Endothelial cell of umbilical vein (primary cell): ENCODE results near the gene UBC. TPM values are rescaled to one million over a fixed set of nuclear protein-coding genes. Genes with fewer than 3 reads are reported as not detected.

Experiments
- BruUV-seq: library from RNA; stranded (reverse); fragments of 400-500 nt; replicated peaks from 2 replicates; lab custom pipeline; 2021; lab: Mats Ljungman, UMichigan
- CTCF ChIA-PET: fragments of 300-600, 350-600 bp; sonication (Branson Sonifier 250); formaldehyde crosslinking; loops from one replicate; lab custom pipeline; 2021; ENCODE audit warnings: antibody characterized with exemption, inconsistent platforms; lab: Charles Lee
- POLR2A ChIA-PET: fragments of 300-600, 350-600 bp; sonication (Branson Sonifier 250); formaldehyde crosslinking; loops from one replicate; lab custom pipeline; 2021; ENCODE audit warnings: antibody characterized with exemption, inconsistent platforms; lab: Charles Lee
- DNase-seq: peaks from one replicate; pipeline ENCODE4 v3.0.0-alpha.2; 2011; ENCODE audit warnings: low read depth, low spot score
- FAIRE-seq: peaks from 2 replicates; lab custom pipeline; 2011; peaks lifted over from hg19 to GRCh38; lab: Jason Lieb, UNC
- H2AFZ ChIP-seq: 2 replicates; pipeline ENCODE4 v1.6.0; 2012; ENCODE audit warnings: low read depth, low read length, control low read depth, inconsistent platforms
- H3K27ac ChIP-seq: 2 replicates; pipeline ENCODE4 v1.5.1; 2011; ENCODE audit warnings: low read depth, mild to moderate bottlenecking, control low read depth, low read length, moderate library complexity; ENCODE audit not compliant: insufficient read depth
- H3K27me3 ChIP-seq, 2 experiments: 2 replicates each; pipeline versions ENCODE4 v1.6.0 to v1.6.1; 2011; ENCODE audit warnings: low read length in 2 of 2, mixed read lengths in 1 of 2; ENCODE audit not compliant: control insufficient read depth in 2 of 2, insufficient read depth in 2 of 2
- H3K36me3 ChIP-seq, 2 experiments: 2 replicates in 1 of 2; 3 replicates in 1 of 2; pipeline ENCODE4 v1.5.1; 2011; ENCODE audit warnings: low read length in 2 of 2, mild to moderate bottlenecking in 1 of 2, moderate library complexity in 1 of 2; ENCODE audit not compliant: control insufficient read depth in 2 of 2, insufficient read depth in 2 of 2; ENCODE audit errors: extremely low read depth in 1 of 2
- H3K4me1 ChIP-seq: 3 replicates; pipeline ENCODE4 v1.5.1; 2011; ENCODE audit warnings: mild to moderate bottlenecking, low read length; ENCODE audit not compliant: control insufficient read depth, insufficient read depth; ENCODE audit errors: extremely low read depth
- H3K4me2 ChIP-seq: 2 replicates; pipeline ENCODE4 v1.6.1; 2011; ENCODE audit warnings: low read length, control low read depth, mixed read lengths; ENCODE audit not compliant: insufficient read depth
- H3K4me3 ChIP-seq, 3 experiments: fragments of 200-600 bp in 1 of 3; sonication (generic), shearing (Covaris generic) in 1 of 3; replicated peaks in 1 of 3; 2 replicates each; pipeline ENCODE4 v1.5.1; 2011 to 2016; ENCODE audit warnings: control low read depth in 3 of 3, low read length in 3 of 3, mild to moderate bottlenecking in 2 of 3, inconsistent platforms in 1 of 3, low read depth in 1 of 3, moderate library complexity in 1 of 3; ENCODE audit not compliant: insufficient read depth in 1 of 3
- H3K79me2 ChIP-seq: 2 replicates; pipeline ENCODE4 v1.6.0; 2012; ENCODE audit warnings: low read length, inconsistent platforms; ENCODE audit not compliant: control insufficient read depth, insufficient read depth
- H3K9ac ChIP-seq: replicated peaks from 2 replicates; pipeline ENCODE3; 2011; ENCODE audit warnings: low read length, control low read depth; ENCODE audit not compliant: insufficient read depth; ENCODE audit errors: extremely low read depth
- H3K9me1 ChIP-seq: replicated peaks from 3 replicates; pipeline ENCODE4 v1.6.0; 2011; ENCODE audit warnings: mild to moderate bottlenecking, low read length; ENCODE audit not compliant: control insufficient read depth, insufficient read depth; ENCODE audit errors: extremely low read depth
- H3K9me3 ChIP-seq: replicated peaks from 2 replicates; pipeline ENCODE4 v1.5.1; 2012; ENCODE audit warnings: low read length, inconsistent platforms; ENCODE audit not compliant: control insufficient read depth, insufficient read depth
- H4K20me1 ChIP-seq: replicated peaks from 2 replicates; pipeline ENCODE3; 2011; ENCODE audit warnings: mild to moderate bottlenecking, low read length; ENCODE audit not compliant: control insufficient read depth, insufficient read depth; ENCODE audit errors: extremely low read depth
- CTCF ChIP-seq, 2 donors: IDR thresholded peaks; 1 replicate in 1 of 2; 2 replicates in 1 of 2; pipeline ENCODE4 v1.5.1; 2011; ENCODE audit warnings: low read length in 2 of 2, mild to moderate bottlenecking in 2 of 2, moderate library complexity in 2 of 2, control low read depth in 1 of 2, inconsistent platforms in 1 of 2, low read depth in 1 of 2; ENCODE audit not compliant: insufficient read depth in 1 of 2; ENCODE audit errors: extremely low read depth in 1 of 2
- EZH2 ChIP-seq: IDR thresholded peaks from 2 replicates; pipeline ENCODE4 v1.6.1; 2012; ENCODE audit warnings: borderline replicate concordance, low read depth, mild to moderate bottlenecking, moderate library complexity, low read length, inconsistent platforms; ENCODE audit not compliant: severe bottlenecking
- FOS ChIP-seq: IDR thresholded peaks from 2 replicates; pipeline ENCODE4 v1.6.1; 2011; ENCODE audit warnings: mild to moderate bottlenecking, low read length, moderate library complexity, borderline replicate concordance; ENCODE audit not compliant: insufficient read depth
- GATA2 ChIP-seq: IDR thresholded peaks from 2 replicates; pipeline ENCODE4 v1.7.0; 2011; ENCODE audit warnings: low read depth, mild to moderate bottlenecking, moderate library complexity, mixed read lengths, low read length; ENCODE audit not compliant: insufficient read length, insufficient read depth
- JUN ChIP-seq: IDR thresholded peaks from 2 replicates; pipeline ENCODE4 v1.6.1; 2011; ENCODE audit warnings: borderline replicate concordance, low read depth; ENCODE audit not compliant: insufficient read length, insufficient read depth
- MAX ChIP-seq: IDR thresholded peaks from 2 replicates; pipeline ENCODE4 v1.6.1; 2011; ENCODE audit not compliant: insufficient read depth, insufficient read length
- MYC ChIP-seq: IDR thresholded peaks from one replicate; pipeline ENCODE4 v1.6.1; 2011; ENCODE audit warnings: mild to moderate bottlenecking, low read depth, low read length
- POLR2A ChIP-seq: IDR thresholded peaks from 2 replicates; pipeline ENCODE4 v1.6.1; 2012; ENCODE audit warnings: low read depth, mild to moderate bottlenecking, control low read depth, low read length
- POLR2AphosphoS5 ChIP-seq: IDR thresholded peaks from 2 replicates; pipeline ENCODE4 v1.6.1; 2012; ENCODE audit warnings: low read depth, mild to moderate bottlenecking, control low read depth, low read length, moderate library complexity; ENCODE audit not compliant: insufficient read depth
- dilution Hi-C: fragments of 300-500 bp; cut with MboI; formaldehyde crosslinking; loops from one replicate; pipeline ENCODE4 v1.15.0; 2019; ENCODE audit warnings: low sequenced_read_pairs; ENCODE audit not compliant: extremely low pct_ligation_motif_present
- intact Hi-C: fragments of 100-400 bp; cut with micrococcal nuclease; formaldehyde crosslinking; loops from one replicate; pipeline ENCODE4 v1.10.0; 2022
- polyA plus RNA-seq, 4 experiments: library from polyadenylated mRNA; depleted of rRNA in 3 of 4; stranded (reverse) in 3 of 4; unstranded in 1 of 4; fragments of >200 nt; gene quantifications; 2 replicates each; pipeline versions ENCODE4 v1.2.1 to v1.2.3, GENCODE V29; 2011 to 2012; ENCODE audit warnings: missing spikeins in 1 of 4
- total RNA-seq: library from RNA; stranded (reverse); gene quantifications from 2 replicates; pipeline ENCODE4 v1.2.3, GENCODE V29; 2021

The UBC gene
- total and polyA plus RNA-seq, 2 donors (not counting 3 experiments of a cell fraction or from before 2014, with no cell fraction given): 875 to 1,305 TPM

GRCh38 chr12:124866195-124866882, 48.1 kb downstream of the UBC start:
- Histone ChIP-seq H2AFZ (no peak overlapping the region), H3K36me3 (no peaks in the 10 kb centered on the region), H3K27me3 (no peaks in the 10 kb centered on the region), H3K79me2 (peaks cover 16% of the 10 kb centered on the region), H3K27ac (no peak overlapping the region), H3K9me3 (no peaks in the 10 kb centered on the region), H3K4me1 (peaks cover 21% of the 10 kb centered on the region), H3K9ac (no peak overlapping the region), H3K9me1 (no peaks in the 10 kb centered on the region), H4K20me1 (no peaks in the 10 kb centered on the region), H3K4me2 (no peak overlapping the region), H3K4me3 (no peak overlapping the region)
- no peak for FAIRE-seq
- CTCF ChIA-PET: interaction anchor here (1.4 kb wide), 1 partner anchor 40 kb away, joined by 4 read pairs; no protein-coding TSS in a partner anchor
- TF ChIP-seq JUN (no peak), POLR2A (no peak), MYC (no peak), FOS (no peak), POLR2AphosphoS5 (no peak), GATA2 (no peak), MAX (no peak), EZH2 (no peak), CTCF (IDR thresholded peaks at IDR 0.05; ENCODE audit: extremely low read depth in 1 of 2, insufficient read depth in 1 of 2, low read depth in 1 of 2, low read length in 2 of 2) (no peak)
- DNase-seq: no peak
- BruUV-seq: no TSS peak
- POLR2A ChIA-PET: no interaction called here
- intact Hi-C loops (no loop called here), dilution Hi-C loops (no loop called here)
